GM21423 (cell line): ENCODE measurements around the gene MEN1.
"Not testable (repeated sequence)": the region's sequence is repeated elsewhere in the genome, so short reads cannot be mapped to it uniquely, and the experiment has no call there.

ENCODE experiments used
- ATAC-seq: cut with Tn5 transposase; IDR thresholded peaks from one replicate; pipeline ENCODE4 v1.9.1; 2021; ENCODE audit warnings: mild to moderate bottlenecking, moderate library complexity; ENCODE audit not compliant: unreplicated experiment

MEN1 gene

GRCh38 chr11:64846998-64847666, 36.8 kb upstream of the MEN1 start:
- ATAC-seq = no peak

GRCh38 chr11:64845776-64846129, 35.4 kb upstream of the MEN1 start:
- ATAC-seq = not testable (repeated sequence)

- no peak for ATAC-seq
Measured at GRCh38 chr11:64845129-64845775, 34.9 kb upstream of the MEN1 start.

GRCh38 chr11:64844330-64845128, 34.2 kb upstream of the MEN1 start, which contains the start of gene CDC42BPG:
Gene CDC42BPG, minus strand, starts transcription at chr11:64844653. Its CDS starts 84 bp downstream, at chr11:64844569.
- ATAC-seq = no peak

- no peak for ATAC-seq
Measured at GRCh38 chr11:64843686-64844329, 33.5 kb upstream of the MEN1 start.

- ATAC-seq = no peak
Measured at GRCh38 chr11:64842851-64843685, 32.7 kb upstream of the MEN1 start.

GRCh38 chr11:64842366-64842759, 32.0 kb upstream of the MEN1 start:
- ATAC-seq = no peak

GRCh38 chr11:64841592-64842365, 31.4 kb upstream of the MEN1 start:
- no peak for ATAC-seq

- ATAC-seq = no peak
Measured at GRCh38 chr11:64839887-64840782, 29.8 kb upstream of the MEN1 start.

- no peak for ATAC-seq
Measured at GRCh38 chr11:64839335-64839734, 29.0 kb upstream of the MEN1 start.

- ATAC-seq = no peak
Measured at GRCh38 chr11:64838600-64839334, 28.4 kb upstream of the MEN1 start.

- no peak for ATAC-seq
Measured at GRCh38 chr11:64837887-64838351, 27.6 kb upstream of the MEN1 start.

GRCh38 chr11:64836448-64837072, 26.2 kb upstream of the MEN1 start:
- ATAC-seq = no peak

GRCh38 chr11:64835616-64836447, 25.5 kb upstream of the MEN1 start:
- no peak for ATAC-seq

- no peak for ATAC-seq
Measured at GRCh38 chr11:64834723-64835615, 24.6 kb upstream of the MEN1 start.
